ENCODE data around the gene MRPS22. TPM values are rescaled to one million over a fixed set of nuclear protein-coding genes. Genes with fewer than 3 reads are reported as not detected.

MRPS22 gene
- total RNA-seq (2014; rRNA removed; shearing (Covaris generic)): 132 and 166 TPM in 2 replicates

GRCh38 chr3:139343895-139344856, at the start of gene MRPS22:
Gene MRPS22, plus strand, starts transcription at chr3:139344020. Its CDS starts 7 bp downstream, at chr3:139344027.

GRCh38 chr3:139389552-139390368, 45.9 kb downstream of the MRPS22 start, which contains the start of gene COPB2:
Gene COPB2, minus strand, starts transcription at chr3:139389647. Its CDS starts 97 bp downstream, at chr3:139389550.

Small RNAs within 50 kb of the gene (small RNA-seq; reads per million reads assigned to genes)
- gene RF00026: not detected

Other genes with a start within 250 kb of the MRPS22 start
- 119 and 137 TPM in 2 replicates for gene COPB2, start 45.6 kb downstream of the MRPS22 start, total RNA-seq (2014; rRNA removed; shearing (Covaris generic))
- not detected in 2 replicates for gene RBP2, start 132.5 kb downstream of the MRPS22 start, total RNA-seq (2014; rRNA removed; shearing (Covaris generic))
- gene RBP1, start 195.7 kb downstream of the MRPS22 start, total RNA-seq (2014; rRNA removed; shearing (Covaris generic)): not detected in 2 replicates